PC-3 (cell line): ENCODE data around the gene ZNF584.

Experiments
- EZH2 ChIP-seq: fragments of 300-600 bp; sonication (generic); IDR thresholded peaks from one replicate; pipeline ENCODE4 v1.6.1; 2017; ENCODE audit warnings: antibody characterized with exemption, mild to moderate bottlenecking, low read length; ENCODE audit not compliant: unreplicated experiment
- EZH2phosphoT487 ChIP-seq: fragments of 300-600 bp; sonication (generic); IDR thresholded peaks from 2 replicates; pipeline ENCODE4 v1.6.1; 2018; ENCODE audit warnings: mild to moderate bottlenecking, antibody characterized with exemption, low read length, borderline replicate concordance
- TF ChIP-seq, protein P1 (sequence below): fragments of 300-600 bp; sonication (generic); conservative IDR thresholded peaks from 2 replicates; pipeline ENCODE4 v1.5.1; 2017; ENCODE audit warnings: antibody characterized with exemption, low read depth, mild to moderate bottlenecking, low read length

DNA sequence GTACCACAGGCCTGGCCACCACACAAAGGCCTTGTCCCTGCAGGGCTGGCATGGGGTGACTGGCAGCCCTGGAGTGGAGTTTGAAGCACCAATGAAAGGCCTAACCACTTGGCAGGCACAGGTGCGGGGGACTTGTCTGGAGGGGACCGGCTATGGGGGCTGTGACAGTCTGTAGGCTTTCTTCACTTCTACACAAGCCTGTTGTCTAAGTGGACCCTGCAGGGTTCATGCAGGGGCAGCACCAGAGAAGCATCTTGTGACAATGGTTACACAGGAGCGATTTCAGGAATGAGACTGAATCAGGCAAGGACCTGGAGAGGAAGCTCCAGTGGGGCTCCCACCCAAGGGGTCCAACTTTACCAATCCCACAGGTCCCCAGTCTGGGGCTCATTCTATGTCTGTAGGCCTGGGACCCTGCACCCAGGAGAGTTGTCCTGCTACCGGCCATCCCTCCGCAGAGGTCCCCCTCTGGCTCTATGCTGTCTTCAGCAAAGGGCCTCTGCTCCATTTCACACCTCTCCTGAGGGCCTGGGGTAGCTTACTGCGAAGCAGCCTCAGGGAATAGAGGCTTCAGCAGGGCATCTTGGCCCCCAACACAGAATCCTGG lies 25.3 kb upstream of the ZNF584 start:
- TF ChIP-seq, protein P1, sequence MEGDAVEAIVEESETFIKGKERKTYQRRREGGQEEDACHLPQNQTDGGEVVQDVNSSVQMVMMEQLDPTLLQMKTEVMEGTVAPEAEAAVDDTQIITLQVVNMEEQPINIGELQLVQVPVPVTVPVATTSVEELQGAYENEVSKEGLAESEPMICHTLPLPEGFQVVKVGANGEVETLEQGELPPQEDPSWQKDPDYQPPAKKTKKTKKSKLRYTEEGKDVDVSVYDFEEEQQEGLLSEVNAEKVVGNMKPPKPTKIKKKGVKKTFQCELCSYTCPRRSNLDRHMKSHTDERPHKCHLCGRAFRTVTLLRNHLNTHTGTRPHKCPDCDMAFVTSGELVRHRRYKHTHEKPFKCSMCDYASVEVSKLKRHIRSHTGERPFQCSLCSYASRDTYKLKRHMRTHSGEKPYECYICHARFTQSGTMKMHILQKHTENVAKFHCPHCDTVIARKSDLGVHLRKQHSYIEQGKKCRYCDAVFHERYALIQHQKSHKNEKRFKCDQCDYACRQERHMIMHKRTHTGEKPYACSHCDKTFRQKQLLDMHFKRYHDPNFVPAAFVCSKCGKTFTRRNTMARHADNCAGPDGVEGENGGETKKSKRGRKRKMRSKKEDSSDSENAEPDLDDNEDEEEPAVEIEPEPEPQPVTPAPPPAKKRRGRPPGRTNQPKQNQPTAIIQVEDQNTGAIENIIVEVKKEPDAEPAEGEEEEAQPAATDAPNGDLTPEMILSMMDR: no peak
- TF ChIP-seq EZH2phosphoT487 (no peak), EZH2 (no peak)
